ENCODE results near the gene KIF16B. TPM values are rescaled to one million over a fixed set of nuclear protein-coding genes. Genes with fewer than 3 reads are reported as not detected.

The KIF16B gene
- total RNA-seq, 1 experiment from 2014 or later, result 7.0 TPM

- DNase-seq (ENCODE audit: low read depth, low spot score) (no peak), ATAC-seq (no peak)
- no TSS peak for BruUV-seq (replicated peaks)
- H3K79me2 ChIP-seq (ENCODE audit: insufficient read depth, low read length), result no peaks in the 10 kb centered on the region
- H3K27me3 ChIP-seq (ENCODE audit: insufficient read depth, low read length), result peaks cover 10% of the 10 kb centered on the region
- ChIA-PET RAD21 (ENCODE audit: low non-redundant PET in 1 of 2, low total read pairs in 2 of 2, uncharacterized antibody in 2 of 2, unreplicated experiment in 2 of 2) (no interaction called here), POLR2A (no interaction called here), CTCF (no interaction called here)
- H3K9ac ChIP-seq (ENCODE audit: low read length), result no peak overlapping the region
- no peaks in the 10 kb centered on the region for H4K20me1 ChIP-seq (ENCODE audit: insufficient read depth)
- H3K36me3 ChIP-seq (ENCODE audit: control insufficient read depth in 1 of 2, insufficient read depth in 2 of 2, low read length in 2 of 2), result no peaks in the 10 kb centered on the region
- no peak overlapping the region for H3K4me3 ChIP-seq (replicated peaks in 1 of 2; ENCODE audit: low read depth in 1 of 2, low read length in 2 of 2)
- intact Hi-C loops (cut with micrococcal nuclease), result no loop called here
- no peak for TF ChIP-seq CBX3 (IDR thresholded peaks at IDR 0.05; ENCODE audit: low read depth)
- no peak for TF ChIP-seq JUND (IDR thresholded peaks at IDR 0.05)
- peaks cover 0 to 3% of the 10 kb centered on the region in 2 experiments; a peak in 1 of 4 replicates for H3K9me3 ChIP-seq (ENCODE audit: control insufficient read depth in 1 of 2, insufficient read depth in 1 of 2, low read depth in 1 of 2, low read length in 2 of 2)
- no peak overlapping the region for H3K27ac ChIP-seq (ENCODE audit: low read depth, low read length)
- no peak overlapping the region for H2AFZ ChIP-seq (ENCODE audit: low read depth, low read length, poor library complexity, severe bottlenecking)
- H3K4me1 ChIP-seq (ENCODE audit: control insufficient read depth in 1 of 2, insufficient read depth in 2 of 2, low read length in 2 of 2), result no peaks in the 10 kb centered on the region; a peak in 1 of 4 replicates
- H3K4me2 ChIP-seq (ENCODE audit: low read length), result no peak overlapping the region
- H3K9me2 ChIP-seq (ENCODE audit: insufficient read depth), result no peaks in the 10 kb centered on the region
Observed at GRCh38 chr20:16616317-16616716, 43.1 kb upstream of the KIF16B start.

GRCh38 chr20:16615199-16615598, 42.0 kb upstream of the KIF16B start:
- RAD21 ChIA-PET (ENCODE audit: low non-redundant PET in 1 of 2, low total read pairs in 2 of 2, uncharacterized antibody in 2 of 2, unreplicated experiment in 2 of 2), result no interaction called here
- no TSS peak for BruUV-seq (replicated peaks)
- no peaks in the 10 kb centered on the region for H3K9me2 ChIP-seq (ENCODE audit: insufficient read depth)
- H3K9ac ChIP-seq (ENCODE audit: low read length), result no peak overlapping the region
- H3K36me3 ChIP-seq (ENCODE audit: control insufficient read depth in 1 of 2, insufficient read depth in 2 of 2, low read length in 2 of 2), result no peaks in the 10 kb centered on the region
- POLR2A ChIA-PET, result no interaction called here
- H3K4me3 ChIP-seq (replicated peaks in 1 of 2; ENCODE audit: low read depth in 1 of 2, low read length in 2 of 2), result no peak overlapping the region
- no peak for ATAC-seq
- H3K27me3 ChIP-seq (ENCODE audit: insufficient read depth, low read length), result peaks cover 10% of the 10 kb centered on the region
- CTCF ChIA-PET, result no interaction called here
- no peak overlapping the region for H2AFZ ChIP-seq (ENCODE audit: low read depth, low read length, poor library complexity, severe bottlenecking)
- H3K27ac ChIP-seq (ENCODE audit: low read depth, low read length), result no peak overlapping the region
- H3K9me3 ChIP-seq (ENCODE audit: control insufficient read depth in 1 of 2, insufficient read depth in 1 of 2, low read depth in 1 of 2, low read length in 2 of 2), result peaks cover 0 to 3% of the 10 kb centered on the region in 2 experiments; a peak in 1 of 4 replicates
- H4K20me1 ChIP-seq (ENCODE audit: insufficient read depth), result no peaks in the 10 kb centered on the region
- no peak for DNase-seq (ENCODE audit: low read depth, low spot score)
- no peaks in the 10 kb centered on the region for H3K79me2 ChIP-seq (ENCODE audit: insufficient read depth, low read length)
- no peak overlapping the region for H3K4me2 ChIP-seq (ENCODE audit: low read length)
- TF ChIP-seq FOSL1 (IDR thresholded peaks at IDR 0.05; ENCODE audit: low read depth) (no peak), SIN3A (IDR thresholded peaks at IDR 0.05; ENCODE audit: low read depth) (no peak)
- no peaks in the 10 kb centered on the region for H3K4me1 ChIP-seq (ENCODE audit: control insufficient read depth in 1 of 2, insufficient read depth in 2 of 2, low read length in 2 of 2)
- intact Hi-C loops (cut with micrococcal nuclease), result no loop called here

- intact Hi-C loops (cut with micrococcal nuclease), result no loop called here
- TF ChIP-seq ZFX (IDR thresholded peaks at IDR 0.05) (no peak), POLR2AphosphoS5 (IDR thresholded peaks at IDR 0.05; ENCODE audit: low read depth, low read length) (no peak), CTCF (IDR thresholded peaks at IDR 0.05 in 2 of 3, conservative IDR thresholded peaks at IDR 0.05 in 1 of 3; ENCODE audit: borderline replicate concordance in 1 of 3, insufficient read depth in 1 of 3, low read depth in 2 of 3, low read length in 2 of 3) (no peak), TCF7L2 (IDR thresholded peaks at IDR 0.05; ENCODE audit: borderline replicate concordance, extremely low read depth, insufficient read depth, insufficient read length) (no peak), EZH2phosphoT487 (IDR thresholded peaks at IDR 0.05; ENCODE audit: borderline replicate concordance) (no peak), ZBTB33 (IDR thresholded peaks at IDR 0.05; ENCODE audit: extremely low read depth, insufficient replicate concordance, low read length) (no peak), CBX3 (IDR thresholded peaks at IDR 0.05; ENCODE audit: low read depth) (no peak), POLR2A (IDR thresholded peaks at IDR 0.05; ENCODE audit: borderline replicate concordance, extremely low read depth, insufficient read depth, insufficient read length) (no peak)
Observed at GRCh38 chr20:16613954-16614353, 40.7 kb upstream of the KIF16B start.

More at GRCh38 chr20:16613954-16614353, 40.7 kb upstream of the KIF16B start:
- RAD21 ChIA-PET (ENCODE audit: low non-redundant PET in 1 of 2, low total read pairs in 2 of 2, uncharacterized antibody in 2 of 2, unreplicated experiment in 2 of 2), result no interaction called here
- Histone ChIP-seq H3K9me3 (ENCODE audit: control insufficient read depth in 1 of 2, insufficient read depth in 1 of 2, low read depth in 1 of 2, low read length in 2 of 2) (peaks cover 0 to 3% of the 10 kb centered on the region in 2 experiments; a peak in 1 of 4 replicates), H3K27ac (ENCODE audit: low read depth, low read length) (no peak overlapping the region), H3K79me2 (ENCODE audit: insufficient read depth, low read length) (no peaks in the 10 kb centered on the region), H3K4me3 (replicated peaks in 1 of 2; ENCODE audit: low read depth in 1 of 2, low read length in 2 of 2) (no peak overlapping the region), H3K36me3 (ENCODE audit: control insufficient read depth in 1 of 2, insufficient read depth in 2 of 2, low read length in 2 of 2) (no peaks in the 10 kb centered on the region), H2AFZ (ENCODE audit: low read depth, low read length, poor library complexity, severe bottlenecking) (no peak overlapping the region), H3K27me3 (ENCODE audit: insufficient read depth, low read length) (peaks cover 10% of the 10 kb centered on the region), H3K4me1 (ENCODE audit: control insufficient read depth in 1 of 2, insufficient read depth in 2 of 2, low read length in 2 of 2) (no peaks in the 10 kb centered on the region), H4K20me1 (ENCODE audit: insufficient read depth) (no peaks in the 10 kb centered on the region), H3K9ac (ENCODE audit: low read length) (no peak overlapping the region), H3K9me2 (ENCODE audit: insufficient read depth) (no peaks in the 10 kb centered on the region), H3K4me2 (ENCODE audit: low read length) (no peak overlapping the region)
- POLR2A ChIA-PET, result no interaction called here
- DNase-seq (ENCODE audit: low read depth, low spot score) (no peak), ATAC-seq (no peak)
- no TSS peak for BruUV-seq (replicated peaks)
- CTCF ChIA-PET, result no interaction called here
